DMS 273 treated with DMSO at 0.1 percent for 48 hours (cell line): ENCODE data around the gene VWA2.
A peak's percentile ranks its signal among the peaks of the same experiment; 100 is the strongest.

Source experiments
- DNase-seq: peaks from one replicate; lab custom pipeline; 2025; lab: John Stamatoyannopoulos, UW

VWA2 gene

GRCh38 chr10:114300036-114300645 lies 61.1 kb downstream of the VWA2 start:
- no peak for DNase-seq

GRCh38 chr10:114301177-114301576 lies 62.1 kb downstream of the VWA2 start:
- DNase-seq, result no peak

- no peak for DNase-seq
These were observed 63.1 kb downstream of the VWA2 start for GRCh38 chr10:114301951-114302710.

GRCh38 chr10:114303556-114303955 lies 64.5 kb downstream of the VWA2 start:
- no peak for DNase-seq

GRCh38 chr10:114304017-114304570 lies 65.0 kb downstream of the VWA2 start:
- peak; percentile 32 for DNase-seq

- no peak for DNase-seq
These were observed 65.7 kb downstream of the VWA2 start for GRCh38 chr10:114304571-114305421.

GRCh38 chr10:114305521-114305925 lies 66.5 kb downstream of the VWA2 start:
- DNase-seq, result no peak

- no peak for DNase-seq
These were observed 67.3 kb downstream of the VWA2 start for GRCh38 chr10:114306116-114306973.

- DNase-seq, result no peak
These were observed 68.7 kb downstream of the VWA2 start for GRCh38 chr10:114307731-114308130.

GRCh38 chr10:114308531-114309363 lies 69.7 kb downstream of the VWA2 start:
- DNase-seq, result no peak

GRCh38 chr10:114309364-114309651 lies 70.3 kb downstream of the VWA2 start:
- DNase-seq, result no peak

- no peak for DNase-seq
These were observed 71.3 kb downstream of the VWA2 start for GRCh38 chr10:114310346-114310745.

- DNase-seq, result no peak
These were observed 72.0 kb downstream of the VWA2 start for GRCh38 chr10:114311023-114311422.

GRCh38 chr10:114311496-114312209 lies 72.6 kb downstream of the VWA2 start:
- no peak for DNase-seq

GRCh38 chr10:114313139-114313538 lies 74.1 kb downstream of the VWA2 start:
- no peak for DNase-seq

- DNase-seq, result no peak
These were observed 74.8 kb downstream of the VWA2 start for GRCh38 chr10:114313866-114314265.

GRCh38 chr10:114315566-114316420 lies 76.7 kb downstream of the VWA2 start:
- DNase-seq, result no peak

GRCh38 chr10:114316744-114317143 lies 77.7 kb downstream of the VWA2 start:
- no peak for DNase-seq
